HEK293T (cell line): Measurements from ENCODE around the gene RNF123.

Experiments
- CTCF ChIA-PET: fragments of 350-600 bp; formaldehyde crosslinking; extraction: SDS; loops from one replicate; lab custom pipeline; 2021; ENCODE audit warnings: antibody characterized with exemption, inconsistent platforms; lab: Yijun Ruan, JAX
- POLR2A ChIA-PET: fragments of 350-600 bp; formaldehyde crosslinking; extraction: SDS; loops from one replicate; lab custom pipeline; 2020; ENCODE audit warnings: antibody characterized with exemption, inconsistent platforms; lab: Yijun Ruan, JAX
- DNase-seq: peaks from one replicate; pipeline ENCODE4 v3.0.0; 2012; ENCODE audit warnings: mixed read lengths; ENCODE audit errors: extremely low spot score
- ARNT ChIP-seq: fragments of 450-650 bp; IDR thresholded peaks from 2 replicates; pipeline ENCODE4 v1.6.1; 2017; ENCODE audit warnings: mild to moderate bottlenecking
- BHLHE40 ChIP-seq: fragments of 450-650 bp; IDR thresholded peaks from 2 replicates; pipeline ENCODE4 v1.6.1; 2016; ENCODE audit warnings: mild to moderate bottlenecking, moderate library complexity, borderline replicate concordance
- CTBP1 ChIP-seq: fragments of 450-650 bp; IDR thresholded peaks from 2 replicates; pipeline ENCODE4 v1.6.1; 2016; ENCODE audit warnings: borderline replicate concordance
- ELF4 ChIP-seq: fragments of 450-650 bp; IDR thresholded peaks from 2 replicates; pipeline ENCODE4 v1.6.1; 2017; ENCODE audit warnings: antibody characterized with exemption
- FOXA1 ChIP-seq: fragments of 450-650 bp; IDR thresholded peaks from 2 replicates; pipeline ENCODE4 v1.6.1; 2016; ENCODE audit warnings: mild to moderate bottlenecking
- FOXM1 ChIP-seq: fragments of 450-650 bp; IDR thresholded peaks from 2 replicates; pipeline ENCODE4 v1.6.1; 2017; ENCODE audit warnings: mild to moderate bottlenecking, borderline replicate concordance
- HDGF ChIP-seq: fragments of 450-650 bp; IDR thresholded peaks from 2 replicates; pipeline ENCODE4 v1.6.1; 2017; ENCODE audit warnings: antibody characterized with exemption, borderline replicate concordance
- L3MBTL2 ChIP-seq: fragments of 450-650 bp; conservative IDR thresholded peaks from 2 replicates; pipeline ENCODE4 v1.6.1; 2016; ENCODE audit warnings: mild to moderate bottlenecking
- LEF1 ChIP-seq: fragments of 450-650 bp; IDR thresholded peaks from 2 replicates; pipeline ENCODE4 v1.6.1; 2017; ENCODE audit warnings: mild to moderate bottlenecking, borderline replicate concordance
- NFRKB ChIP-seq: fragments of 450-650 bp; IDR thresholded peaks from 2 replicates; pipeline ENCODE4 v1.6.1; 2016; ENCODE audit warnings: mild to moderate bottlenecking, moderate library complexity
- SP1 ChIP-seq: fragments of 450-650 bp; IDR thresholded peaks from 2 replicates; pipeline ENCODE4 v1.6.1; 2017
- SUZ12 ChIP-seq: fragments of 450-650 bp; IDR thresholded peaks from 2 replicates; pipeline ENCODE4 v1.6.1; 2016; ENCODE audit warnings: mild to moderate bottlenecking
- TARDBP ChIP-seq: fragments of 450-650 bp; IDR thresholded peaks from 2 replicates; pipeline ENCODE4 v1.6.1; 2016
- ZNF384 ChIP-seq: fragments of 450-650 bp; IDR thresholded peaks from 2 replicates; pipeline ENCODE4 v1.6.1; 2016
- TF ChIP-seq, protein P1 (sequence below): fragments of 450-650 bp; IDR thresholded peaks from 2 replicates; pipeline ENCODE4 v1.6.1; 2016

RNF123 gene

GRCh38 chr3:49763981-49764380 is 74.6 kb downstream of the RNF123 start:
- CTCF ChIA-PET: interaction anchor here (0.6 kb wide), 1 partner anchor 10 kb away, joined by 10 read pairs; no protein-coding TSS in a partner anchor

DNA sequence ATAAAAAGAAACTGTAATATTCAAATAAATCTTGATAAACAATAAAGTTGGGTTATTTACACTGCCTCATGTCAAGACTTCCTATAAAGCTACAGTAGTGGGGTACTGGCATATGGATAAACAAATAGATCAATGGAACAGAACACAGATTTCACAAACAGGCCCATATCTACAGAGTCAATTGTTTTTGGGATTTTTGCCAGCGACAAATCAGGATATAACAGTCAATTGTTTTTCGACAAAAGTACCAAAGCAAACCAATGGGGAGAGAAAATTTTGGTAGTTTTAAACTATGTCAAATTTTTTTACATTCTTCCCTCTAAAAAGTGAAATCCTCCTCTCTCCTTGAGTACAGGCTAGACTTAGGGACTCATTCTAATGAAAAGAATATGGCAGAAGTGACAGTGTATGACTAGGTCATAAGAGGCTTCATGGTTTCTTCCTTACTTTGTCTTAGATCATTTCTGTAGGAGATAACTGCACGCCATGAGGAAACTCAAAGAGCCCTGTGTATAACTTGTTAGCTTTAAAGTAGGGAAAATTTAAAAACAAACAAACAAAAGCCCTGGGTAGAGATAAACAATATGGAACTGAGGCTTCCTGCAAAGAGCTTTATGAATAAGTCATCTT is 80.0 kb downstream of the RNF123 start:
- CTCF ChIA-PET: no interaction called here
- POLR2A ChIA-PET: interaction anchor here (1.6 kb wide), 1 partner anchor 17 kb away, joined by 7 read pairs; the partner anchor contains the start of gene IP6K1
- TF ChIP-seq CTBP1: no peak
- TF ChIP-seq ZNF384: no peak
- TF ChIP-seq, protein P1, sequence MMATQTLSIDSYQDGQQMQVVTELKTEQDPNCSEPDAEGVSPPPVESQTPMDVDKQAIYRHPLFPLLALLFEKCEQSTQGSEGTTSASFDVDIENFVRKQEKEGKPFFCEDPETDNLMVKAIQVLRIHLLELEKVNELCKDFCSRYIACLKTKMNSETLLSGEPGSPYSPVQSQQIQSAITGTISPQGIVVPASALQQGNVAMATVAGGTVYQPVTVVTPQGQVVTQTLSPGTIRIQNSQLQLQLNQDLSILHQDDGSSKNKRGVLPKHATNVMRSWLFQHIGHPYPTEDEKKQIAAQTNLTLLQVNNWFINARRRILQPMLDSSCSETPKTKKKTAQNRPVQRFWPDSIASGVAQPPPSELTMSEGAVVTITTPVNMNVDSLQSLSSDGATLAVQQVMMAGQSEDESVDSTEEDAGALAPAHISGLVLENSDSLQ: no peak
- TF ChIP-seq NFRKB: no peak
- TF ChIP-seq TARDBP: no peak
- no peak for TF ChIP-seq HDGF
- TF ChIP-seq ARNT: no peak
- no peak for TF ChIP-seq ELF4
- no peak for TF ChIP-seq SP1
- TF ChIP-seq LEF1: no peak
- no peak for DNase-seq

More at GRCh38 chr3:49763981-49764380, 74.6 kb downstream of the RNF123 start:
- no peak for DNase-seq
- no peak for TF ChIP-seq ARNT
- TF ChIP-seq BHLHE40: no peak
- no peak for TF ChIP-seq TARDBP
- TF ChIP-seq HDGF: no peak
- no peak for TF ChIP-seq ZNF384
- no peak for TF ChIP-seq CTBP1
- TF ChIP-seq FOXA1: no peak
- TF ChIP-seq SUZ12: no peak
- TF ChIP-seq FOXM1: no peak
- TF ChIP-seq SP1: no peak
- POLR2A ChIA-PET: no interaction called here

DNA sequence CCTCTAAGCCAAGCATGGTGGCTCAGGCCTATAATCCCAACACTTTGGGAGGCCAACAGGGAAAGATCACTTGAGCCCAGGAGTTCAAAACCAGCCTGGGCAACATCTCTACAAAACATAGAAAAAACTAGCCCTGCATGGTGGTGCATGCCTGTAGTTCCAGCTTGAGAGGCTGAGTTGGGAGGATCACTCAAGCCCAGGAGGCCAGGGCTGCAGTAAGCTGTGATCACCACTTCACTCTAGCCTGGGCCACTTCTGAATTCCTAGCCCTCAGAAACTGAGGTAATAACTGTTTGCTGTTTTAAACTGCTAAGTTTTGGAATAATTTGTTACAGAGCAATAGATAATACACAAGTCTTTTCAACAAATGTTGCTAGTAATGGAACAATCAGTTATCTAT is 80.6 kb downstream of the RNF123 start:
- ChIA-PET CTCF (no interaction called here), POLR2A (interaction anchor here (1.6 kb wide), 1 partner anchor 17 kb away, joined by 7 read pairs; the partner anchor contains the start of gene IP6K1)
- TF ChIP-seq FOXA1 (no peak), TARDBP (no peak), ELF4 (no peak), SUZ12 (no peak), FOXM1 (no peak), ZNF384 (no peak), CTBP1 (no peak), HDGF (no peak), NFRKB (no peak), L3MBTL2 (no peak), BHLHE40 (no peak), SP1 (no peak), ARNT (no peak)
- no peak for DNase-seq
